Activated naive CD4-positive, alpha-beta T cell treated with anti-CD3 and anti-CD28 coated beads for 36 hours (primary cell): Measurements from ENCODE around the gene ST7. TPM values are rescaled to one million over a fixed set of nuclear protein-coding genes. Genes with fewer than 3 reads are reported as not detected.
A peak's percentile ranks its signal among the peaks of the same experiment; 100 is the strongest.

ENCODE experiments used
- CTCF ChIA-PET: fragments of 350-600 bp; sonication (Branson Sonifier 250); formaldehyde crosslinking; loops from one replicate; lab custom pipeline; 2021; ENCODE audit warnings: antibody characterized with exemption; lab: Charles Lee
- DNase-seq: peaks from one replicate; pipeline ENCODE4 v3.0.0-alpha.2; 2020
- H3K27ac Mint-ChIP-seq: one replicate; pipeline ENCODE4 v1.8.0; 2021; ENCODE audit warnings: mild to moderate bottlenecking, mixed read lengths
- H3K27me3 Mint-ChIP-seq: one replicate; pipeline ENCODE4 v1.8.0; 2021; ENCODE audit warnings: low read depth, mixed read lengths
- H3K36me3 Mint-ChIP-seq: one replicate; pipeline ENCODE4 v1.8.0; 2021; ENCODE audit warnings: low read depth, mixed read lengths
- H3K4me1 Mint-ChIP-seq: one replicate; pipeline ENCODE4 v1.8.0; 2021; ENCODE audit warnings: low read depth, mixed read lengths
- H3K4me3 Mint-ChIP-seq: one replicate; pipeline ENCODE4 v1.8.0; 2021; ENCODE audit warnings: mild to moderate bottlenecking, moderate library complexity, mixed read lengths
- H3K9me3 Mint-ChIP-seq: one replicate; pipeline ENCODE4 v1.8.0; 2021; ENCODE audit warnings: mixed read lengths
- intact Hi-C: fragments of 100-400 bp; cut with micrococcal nuclease; formaldehyde crosslinking; loops from one replicate; pipeline ENCODE4 v1.15.1; 2023
- total RNA-seq, 2 experiments: library from RNA; stranded (reverse); gene quantifications; one replicate each; pipeline ENCODE4 v1.2.3, GENCODE V29; 2021

The ST7 gene
- total RNA-seq, 2 experiments from 2014 or later, result 4.1 to 5.2 TPM

- intact Hi-C loops, result no loop called here
- no peaks in the 10 kb centered on the region for H3K27me3 Mint-ChIP-seq
- DNase-seq, result no peak
- CTCF ChIA-PET, result interaction anchor here (0.6 kb wide), 1 partner anchor 13 kb away, joined by 3 read pairs; no protein-coding TSS in a partner anchor
- H3K4me3 Mint-ChIP-seq, result no peak overlapping the region
- H3K36me3 Mint-ChIP-seq, result no peaks in the 10 kb centered on the region
- no peak overlapping the region for H3K27ac Mint-ChIP-seq
- H3K9me3 Mint-ChIP-seq, result no peaks in the 10 kb centered on the region
- peaks cover 4% of the 10 kb centered on the region for H3K4me1 Mint-ChIP-seq
Observed at GRCh38 chr7:117062300-117062699, 109.0 kb downstream of the ST7 start.

- Mint-ChIP-seq H3K9me3 (no peaks in the 10 kb centered on the region), H3K27me3 (no peaks in the 10 kb centered on the region), H3K4me3 (no peak overlapping the region), H3K4me1 (peaks cover 16% of the 10 kb centered on the region), H3K27ac (no peak overlapping the region), H3K36me3 (no peaks in the 10 kb centered on the region)
- intact Hi-C loops, result no loop called here
- CTCF ChIA-PET, result no interaction called here
- no peak for DNase-seq
Observed at GRCh38 chr7:117064688-117065087, 111.4 kb downstream of the ST7 start.

DNA sequence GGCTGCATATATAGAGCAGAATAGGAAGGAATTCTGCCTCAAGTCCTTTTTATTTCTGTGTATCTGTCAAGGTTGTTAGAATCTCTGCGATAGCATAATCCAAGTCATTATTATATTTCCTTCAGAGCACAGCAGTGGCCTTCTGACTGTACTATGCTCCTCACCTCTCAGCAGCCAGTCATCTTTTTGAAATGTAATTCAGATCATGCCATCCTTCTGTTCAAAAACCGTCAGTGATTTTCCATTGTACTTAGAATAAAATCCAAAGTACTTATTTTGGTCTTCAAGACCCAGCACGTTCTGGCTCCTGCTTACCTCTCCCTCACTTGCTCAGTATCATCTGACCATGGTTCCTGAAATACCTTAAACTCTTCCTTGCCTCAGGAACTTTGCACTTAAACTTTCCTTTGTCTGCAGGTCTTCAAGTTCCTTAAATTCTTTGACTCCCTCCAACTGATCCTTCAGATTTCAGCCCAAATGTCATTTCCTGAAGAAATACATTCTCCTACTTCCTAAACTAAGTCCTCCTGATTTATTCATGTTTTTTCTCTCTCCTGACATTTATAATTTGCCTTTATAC is 112.4 kb downstream of the ST7 start:
- no peak overlapping the region for H3K4me3 Mint-ChIP-seq
- CTCF ChIA-PET, result no interaction called here
- no peak overlapping the region for H3K27ac Mint-ChIP-seq
- H3K4me1 Mint-ChIP-seq, result peaks cover 16% of the 10 kb centered on the region
- DNase-seq, result no peak
- no peaks in the 10 kb centered on the region for H3K9me3 Mint-ChIP-seq
- intact Hi-C loops, result no loop called here
- H3K36me3 Mint-ChIP-seq, result no peaks in the 10 kb centered on the region
- no peaks in the 10 kb centered on the region for H3K27me3 Mint-ChIP-seq

- CTCF ChIA-PET, result no interaction called here
- H3K4me3 Mint-ChIP-seq, result no peak overlapping the region
- no peaks in the 10 kb centered on the region for H3K27me3 Mint-ChIP-seq
- no peaks in the 10 kb centered on the region for H3K36me3 Mint-ChIP-seq
- DNase-seq, result no peak
- no peaks in the 10 kb centered on the region for H3K9me3 Mint-ChIP-seq
- H3K27ac Mint-ChIP-seq, result no peak overlapping the region
- H3K4me1 Mint-ChIP-seq, result peaks cover 16% of the 10 kb centered on the region
- intact Hi-C loops, result no loop called here
Observed at GRCh38 chr7:117066668-117067067, 113.4 kb downstream of the ST7 start.

DNA sequence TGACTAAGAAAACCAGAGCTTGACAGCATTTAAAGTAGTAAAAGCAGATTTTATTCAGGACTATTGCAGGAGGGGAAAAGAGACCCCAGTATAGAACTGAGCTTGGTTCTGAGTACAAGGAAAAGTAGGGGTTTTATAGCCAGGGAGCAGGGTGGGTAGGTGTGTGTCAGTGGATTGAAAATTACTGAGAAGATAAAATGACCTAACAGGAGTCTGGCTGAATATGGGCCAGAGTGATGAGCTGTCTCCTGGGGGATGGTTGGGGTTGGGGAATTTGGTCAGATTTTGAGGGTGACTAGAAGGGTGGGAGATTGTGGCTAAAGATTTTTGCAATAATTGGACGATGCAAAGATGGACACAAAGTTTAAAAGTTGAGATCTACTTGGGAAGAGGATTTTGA is 114.0 kb downstream of the ST7 start:
- CTCF ChIA-PET, result no interaction called here
- Mint-ChIP-seq H3K4me3 (no peak overlapping the region), H3K9me3 (no peaks in the 10 kb centered on the region), H3K4me1 (peaks cover 16% of the 10 kb centered on the region), H3K27me3 (no peaks in the 10 kb centered on the region), H3K27ac (no peak overlapping the region), H3K36me3 (no peaks in the 10 kb centered on the region)
- no peak for DNase-seq
- intact Hi-C loops, result no loop called here

GRCh38 chr7:117068511-117069145 is 115.3 kb downstream of the ST7 start:
- DNase-seq, result peak; percentile 14
- CTCF ChIA-PET, result interaction anchor here (1.2 kb wide), 1 partner anchor 42 kb away, joined by 3 read pairs; no protein-coding TSS in a partner anchor
- intact Hi-C loops, result no loop called here

DNA sequence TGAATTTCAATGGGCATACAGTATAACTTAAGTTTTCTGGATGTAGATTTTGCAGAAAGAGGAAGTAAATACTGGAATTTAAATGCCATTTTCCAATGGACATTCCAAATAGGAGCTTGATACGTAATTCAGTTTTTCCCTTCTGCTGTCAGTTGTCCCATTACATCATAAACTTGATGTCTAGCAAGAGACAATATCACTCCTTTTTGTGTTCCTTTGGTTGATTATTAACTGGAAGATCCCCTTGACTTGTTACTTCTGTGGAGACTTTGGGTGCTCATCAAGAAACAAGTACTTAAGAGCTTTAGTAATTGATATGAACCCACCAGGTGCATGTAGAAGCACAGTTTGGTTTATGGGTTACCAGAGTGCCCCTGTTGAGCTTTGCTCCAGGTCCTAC is 116.1 kb downstream of the ST7 start:
- CTCF ChIA-PET, result interaction anchor here (1.2 kb wide), 1 partner anchor 41 kb away, joined by 3 read pairs; no protein-coding TSS in a partner anchor
- DNase-seq, result no peak
- Mint-ChIP-seq H3K4me3 (no peak overlapping the region), H3K27me3 (no peaks in the 10 kb centered on the region), H3K36me3 (no peaks in the 10 kb centered on the region), H3K4me1 (peaks cover 19% of the 10 kb centered on the region), H3K9me3 (no peaks in the 10 kb centered on the region), H3K27ac (no peak overlapping the region)
- intact Hi-C loops, result no loop called here

More at GRCh38 chr7:117068511-117069145, 115.3 kb downstream of the ST7 start:
- H3K9me3 Mint-ChIP-seq, result no peaks in the 10 kb centered on the region
- H3K4me3 Mint-ChIP-seq, result no peak overlapping the region
- H3K4me1 Mint-ChIP-seq, result peaks cover 19% of the 10 kb centered on the region
- H3K27me3 Mint-ChIP-seq, result no peaks in the 10 kb centered on the region
- no peak overlapping the region for H3K27ac Mint-ChIP-seq
- no peaks in the 10 kb centered on the region for H3K36me3 Mint-ChIP-seq

- H3K36me3 Mint-ChIP-seq, result no peaks in the 10 kb centered on the region
- no peak overlapping the region for H3K27ac Mint-ChIP-seq
- intact Hi-C loops, result no loop called here
- H3K4me3 Mint-ChIP-seq, result no peak overlapping the region
- H3K27me3 Mint-ChIP-seq, result no peaks in the 10 kb centered on the region
- H3K9me3 Mint-ChIP-seq, result peaks cover 3% of the 10 kb centered on the region
- no peak for DNase-seq
- peaks cover 19% of the 10 kb centered on the region for H3K4me1 Mint-ChIP-seq
- CTCF ChIA-PET, result no interaction called here
Observed at GRCh38 chr7:117071551-117071950, 118.2 kb downstream of the ST7 start.

DNA sequence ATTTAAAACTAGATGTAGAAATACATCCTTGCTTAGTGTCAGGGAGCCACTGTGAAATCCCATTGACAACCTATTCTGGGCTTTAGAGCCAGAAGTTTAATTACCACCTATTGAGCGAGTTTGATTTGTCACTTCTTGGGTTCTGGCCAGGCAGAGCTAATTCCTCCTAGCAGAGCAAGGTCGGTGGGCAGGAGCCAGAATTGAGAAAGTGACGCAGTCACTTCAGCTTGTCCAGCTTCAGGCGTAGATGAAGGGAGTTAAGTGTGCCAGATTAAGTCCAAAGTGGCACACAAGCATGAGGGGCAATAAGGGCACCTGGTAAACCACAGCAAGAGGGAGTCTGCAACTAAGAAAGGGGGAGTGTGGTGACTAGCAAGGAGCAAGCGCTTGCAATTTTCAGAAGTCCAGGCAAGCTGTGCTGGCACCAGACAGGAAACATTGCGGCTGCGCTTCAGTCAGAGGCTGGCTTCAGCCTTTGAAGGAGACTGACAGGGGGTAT is 119.4 kb downstream of the ST7 start:
- no peaks in the 10 kb centered on the region for H3K27me3 Mint-ChIP-seq
- CTCF ChIA-PET, result no interaction called here
- H3K4me3 Mint-ChIP-seq, result no peak overlapping the region
- H3K4me1 Mint-ChIP-seq, result peaks cover 13% of the 10 kb centered on the region
- peaks cover 3% of the 10 kb centered on the region for H3K9me3 Mint-ChIP-seq
- H3K36me3 Mint-ChIP-seq, result no peaks in the 10 kb centered on the region
- intact Hi-C loops, result no loop called here
- DNase-seq, result no peak
- no peak overlapping the region for H3K27ac Mint-ChIP-seq

GRCh38 chr7:117074378-117074777 is 121.1 kb downstream of the ST7 start:
- CTCF ChIA-PET, result no interaction called here
- intact Hi-C loops, result no loop called here
- peaks cover 3% of the 10 kb centered on the region for H3K4me1 Mint-ChIP-seq
- no peak for DNase-seq
- H3K27me3 Mint-ChIP-seq, result no peaks in the 10 kb centered on the region
- H3K4me3 Mint-ChIP-seq, result no peak overlapping the region
- H3K27ac Mint-ChIP-seq, result no peak overlapping the region
- peaks cover 3% of the 10 kb centered on the region for H3K9me3 Mint-ChIP-seq
- H3K36me3 Mint-ChIP-seq, result no peaks in the 10 kb centered on the region

DNA sequence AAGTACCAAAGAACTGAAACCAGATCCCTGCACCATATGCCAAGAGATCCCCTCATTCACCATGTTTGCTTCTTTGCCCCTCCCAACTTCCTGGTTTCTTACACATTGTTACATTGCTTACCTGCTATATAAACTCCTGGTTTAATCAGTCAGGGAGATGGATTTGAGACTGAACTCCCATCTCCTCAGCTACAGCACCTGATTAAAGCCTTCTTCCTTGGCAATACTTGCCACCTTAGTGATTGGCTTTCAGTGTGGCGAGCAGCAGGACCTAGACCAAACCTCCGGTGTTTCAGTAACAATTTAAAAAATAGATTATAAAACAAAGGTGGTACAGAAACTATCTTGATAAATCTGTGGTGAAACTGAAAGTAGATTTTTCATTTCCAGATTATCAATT is 122.6 kb downstream of the ST7 start:
- Mint-ChIP-seq H3K9me3 (peaks cover 3% of the 10 kb centered on the region), H3K4me1 (peaks cover 3% of the 10 kb centered on the region), H3K27ac (no peak overlapping the region), H3K27me3 (no peaks in the 10 kb centered on the region), H3K36me3 (no peaks in the 10 kb centered on the region), H3K4me3 (no peak overlapping the region)
- no peak for DNase-seq
- intact Hi-C loops, result no loop called here
- CTCF ChIA-PET, result interaction anchor here (1.2 kb wide), 1 partner anchor 133 kb away, joined by 3 read pairs; no protein-coding TSS in a partner anchor

GRCh38 chr7:117076426-117076943 is 123.2 kb downstream of the ST7 start:
- Mint-ChIP-seq H3K9me3 (peaks cover 3% of the 10 kb centered on the region), H3K4me3 (no peak overlapping the region), H3K27me3 (no peaks in the 10 kb centered on the region), H3K36me3 (no peaks in the 10 kb centered on the region), H3K27ac (no peak overlapping the region), H3K4me1 (peaks cover 3% of the 10 kb centered on the region)
- intact Hi-C loops, result no loop called here
- DNase-seq, result no peak
- CTCF ChIA-PET, result interaction anchor here (1.2 kb wide), 1 partner anchor 134 kb away, joined by 3 read pairs; no protein-coding TSS in a partner anchor
